ENCODE measurements around the gene C1orf159. TPM values are rescaled to one million over a fixed set of nuclear protein-coding genes. Genes with fewer than 3 reads are reported as not detected.
"Not testable (repeated sequence)": the region's sequence is repeated elsewhere in the genome, so short reads cannot be mapped to it uniquely, and the experiment has no call there.

Gene C1orf159
- total RNA-seq, 2 donors from 2014 or later: 18.6 to 37.1 TPM

GRCh38 chr1:1144122-1144842 is 28.4 kb upstream of the C1orf159 start:
- ATAC-seq: peak; percentile 79 to 82
- peak; percentile 76 for DNase-seq (ENCODE audit: low spot score)
- peak overlapping the region; percentile 71 to 81 for H3K27ac Mint-ChIP-seq
- H3K4me3 Mint-ChIP-seq: peak overlapping the region; percentile 25
- H3K4me1 Mint-ChIP-seq (ENCODE audit: low read depth in 2 of 2): peaks cover 0 to 10% of the 10 kb centered on the region in 2 donors
- no peaks in the 10 kb centered on the region for H3K27me3 Mint-ChIP-seq
- H3K9me3 Mint-ChIP-seq: no peaks in the 10 kb centered on the region
- no peaks in the 10 kb centered on the region for H3K36me3 Mint-ChIP-seq

- Mint-ChIP-seq H3K27me3 (no peaks in the 10 kb centered on the region), H3K4me1 (ENCODE audit: low read depth in 2 of 2) (peaks cover 0 to 10% of the 10 kb centered on the region in 2 donors), H3K36me3 (no peaks in the 10 kb centered on the region), H3K9me3 (no peaks in the 10 kb centered on the region), H3K27ac (peak overlapping the region; percentile 71 to 81), H3K4me3 (peak overlapping the region; percentile 25)
- DNase-seq (ENCODE audit: low spot score): no peak
- no peak for ATAC-seq
Observed at GRCh38 chr1:1143636-1144035, 27.7 kb upstream of the C1orf159 start.

DNA sequence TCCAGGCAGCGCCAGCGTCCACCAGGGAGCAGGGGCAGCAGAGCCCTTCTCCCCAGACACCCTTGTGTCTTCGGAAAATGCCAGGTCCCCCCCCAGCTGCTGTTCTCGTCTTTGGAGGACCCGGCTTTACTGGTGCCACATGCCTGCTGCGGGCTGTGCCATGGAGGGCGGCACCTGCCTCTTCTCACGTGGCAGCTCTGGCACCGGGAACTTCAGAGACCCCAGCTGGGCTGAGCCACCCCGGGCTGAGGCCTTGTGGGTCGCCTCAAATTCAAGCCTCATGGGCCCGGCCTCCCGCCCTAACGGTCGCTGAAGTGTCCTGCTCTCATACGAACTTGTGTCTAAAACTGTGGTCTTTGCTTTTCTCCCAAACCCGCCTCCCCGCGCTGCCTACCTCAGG is 27.0 kb upstream of the C1orf159 start:
- Mint-ChIP-seq H3K9me3 (no peaks in the 10 kb centered on the region), H3K36me3 (no peaks in the 10 kb centered on the region), H3K27ac (peak overlapping the region; percentile 71 to 81), H3K4me1 (ENCODE audit: low read depth in 2 of 2) (peaks cover 0 to 5% of the 10 kb centered on the region in 2 donors), H3K4me3 (no peak overlapping the region), H3K27me3 (no peaks in the 10 kb centered on the region)
- no peak for DNase-seq (ENCODE audit: low spot score)
- no peak for ATAC-seq

DNA sequence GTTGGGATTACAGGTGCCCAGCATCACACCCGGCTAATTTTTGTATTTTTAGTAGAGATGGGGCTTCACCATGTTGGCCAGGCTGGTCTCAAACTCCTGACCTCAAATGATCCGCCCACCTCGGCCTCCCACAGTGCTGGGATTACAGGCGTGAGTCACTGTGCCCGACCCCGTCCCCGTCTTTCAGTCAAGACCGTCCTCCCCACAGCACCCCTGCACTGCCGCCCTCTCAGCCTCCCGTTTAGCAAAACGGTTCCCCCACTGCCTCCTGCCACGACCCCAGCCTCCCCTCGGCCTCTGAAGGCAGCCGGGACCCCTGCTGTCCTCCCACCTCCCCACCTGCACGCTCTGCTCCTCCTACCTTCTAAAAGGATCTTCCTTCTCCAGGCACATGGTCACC is 26.5 kb upstream of the C1orf159 start:
- peak overlapping the region in 1 of 2 donors; percentile 71 for H3K27ac Mint-ChIP-seq
- H3K4me3 Mint-ChIP-seq, ATAC-seq: not testable (repeated sequence)

GRCh38 chr1:1141911-1142250 is 26.0 kb upstream of the C1orf159 start:
- peaks cover 0 to 8% of the 10 kb centered on the region in 2 donors for H3K4me1 Mint-ChIP-seq (ENCODE audit: low read depth in 2 of 2)
- H3K4me3 Mint-ChIP-seq: no peak overlapping the region
- no peak for DNase-seq (ENCODE audit: low spot score)
- no peaks in the 10 kb centered on the region for H3K9me3 Mint-ChIP-seq
- H3K27ac Mint-ChIP-seq: peak overlapping the region in 1 of 2 donors; percentile 71
- H3K36me3 Mint-ChIP-seq: no peaks in the 10 kb centered on the region
- no peaks in the 10 kb centered on the region for H3K27me3 Mint-ChIP-seq
- ATAC-seq: no peak

More for the DNA sequence above, 26.5 kb upstream of the C1orf159 start:
- DNase-seq (ENCODE audit: low spot score); H3K9me3 Mint-ChIP-seq; H3K27me3 Mint-ChIP-seq; H3K36me3 Mint-ChIP-seq; H3K4me1 Mint-ChIP-seq (ENCODE audit: low read depth in 2 of 2): not testable (repeated sequence)

DNA sequence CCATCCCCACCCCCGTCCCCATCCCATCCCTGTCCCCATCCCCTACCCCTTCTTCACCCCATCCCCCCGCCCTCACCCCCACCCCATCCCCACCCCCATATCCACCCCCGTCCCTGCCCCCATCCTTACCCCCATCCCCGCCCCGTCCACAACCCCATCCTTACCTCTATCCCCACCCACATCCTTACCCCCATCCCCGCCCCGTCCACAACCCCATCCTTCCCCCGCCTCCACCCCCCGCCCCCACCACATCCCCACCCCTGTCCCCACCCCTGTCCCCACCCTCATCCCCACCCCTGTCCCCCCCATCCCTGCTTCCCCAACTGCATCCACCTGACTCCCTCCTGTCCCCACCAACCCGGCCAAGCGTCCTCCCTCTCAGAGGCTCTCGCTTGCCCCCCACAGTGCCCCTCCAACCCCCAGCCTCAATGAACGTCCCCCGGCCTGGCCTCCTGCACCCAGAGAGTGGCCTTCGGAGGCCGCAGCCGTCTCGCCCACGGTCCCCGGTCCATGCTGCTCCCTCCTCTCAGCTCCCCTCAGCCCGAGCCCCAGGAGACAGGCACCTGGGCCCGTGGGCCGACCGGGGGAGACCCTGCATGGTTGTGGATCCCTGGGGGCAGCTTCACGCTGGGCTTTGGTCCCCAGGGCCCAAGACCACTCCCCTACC is 25.5 kb upstream of the C1orf159 start:
- H3K9me3 Mint-ChIP-seq: no peaks in the 10 kb centered on the region
- H3K4me1 Mint-ChIP-seq (ENCODE audit: low read depth in 2 of 2): peaks cover 0 to 8% of the 10 kb centered on the region in 2 donors
- H3K27ac Mint-ChIP-seq: no peak overlapping the region
- H3K36me3 Mint-ChIP-seq: no peaks in the 10 kb centered on the region
- ATAC-seq (no peak), DNase-seq (ENCODE audit: low spot score) (no peak)
- no peaks in the 10 kb centered on the region for H3K27me3 Mint-ChIP-seq
- no peak overlapping the region for H3K4me3 Mint-ChIP-seq

- no peak for DNase-seq (ENCODE audit: low spot score)
- Mint-ChIP-seq H3K27me3 (no peaks in the 10 kb centered on the region), H3K9me3 (no peaks in the 10 kb centered on the region), H3K27ac (no peak overlapping the region), H3K36me3 (no peaks in the 10 kb centered on the region), H3K4me3 (no peak overlapping the region), H3K4me1 (ENCODE audit: low read depth in 2 of 2) (peaks cover 0 to 9% of the 10 kb centered on the region in 2 donors)
- no peak for ATAC-seq
Observed at GRCh38 chr1:1140673-1141072, 24.8 kb upstream of the C1orf159 start.

DNA sequence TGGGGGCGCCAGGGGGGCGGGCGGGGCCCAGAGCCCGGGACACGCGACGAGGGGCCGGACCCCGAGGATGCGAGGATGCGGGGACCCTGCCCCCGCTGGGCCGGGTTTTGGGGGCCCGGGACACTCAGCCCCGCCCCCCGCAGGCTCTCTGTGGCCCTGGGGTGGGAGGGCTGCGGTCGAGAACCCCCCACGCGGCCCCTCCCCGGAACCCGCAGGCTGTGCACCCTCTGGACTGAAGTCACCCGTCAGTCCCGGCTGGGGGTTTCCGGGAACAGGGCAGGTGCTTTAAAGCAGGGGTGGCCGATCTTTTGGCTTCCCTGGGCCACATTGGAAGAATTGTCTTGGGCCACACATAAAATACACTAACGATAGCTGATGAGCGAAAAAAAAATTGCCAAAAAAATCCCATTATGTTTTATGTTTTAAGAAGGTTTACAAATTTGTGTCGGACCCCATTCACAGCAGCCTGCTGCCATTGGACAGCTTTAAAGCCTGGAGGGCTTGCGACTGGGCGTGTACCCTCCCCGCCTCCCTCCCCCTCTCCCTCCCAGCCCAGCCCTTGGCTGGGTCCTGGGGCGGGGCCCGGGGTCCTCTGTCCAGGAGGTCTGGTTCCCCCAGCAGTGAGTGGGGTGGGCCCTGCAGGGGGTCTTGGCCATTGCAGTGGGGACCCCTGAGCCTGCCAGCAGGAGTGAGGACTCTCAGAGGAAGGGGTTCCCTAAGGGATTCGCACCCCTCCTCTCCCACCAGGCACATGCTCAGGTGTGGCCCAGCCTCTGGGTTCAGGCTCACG is 21.6 kb upstream of the C1orf159 start:
- Mint-ChIP-seq H3K27me3 (no peaks in the 10 kb centered on the region), H3K4me1 (ENCODE audit: low read depth in 2 of 2) (peaks cover 0 to 6% of the 10 kb centered on the region in 2 donors), H3K36me3 (no peaks in the 10 kb centered on the region), H3K9me3 (no peaks in the 10 kb centered on the region), H3K4me3 (peak overlapping the region; percentile 68), H3K27ac (peak overlapping the region; percentile 66 to 79)
- DNase-seq (ENCODE audit: low spot score) (peak; percentile 90), ATAC-seq (peak; percentile 79 to 86)

GRCh38 chr1:1136547-1137230 is 20.8 kb upstream of the C1orf159 start:
- ATAC-seq (peak; percentile 31 to 38), DNase-seq (ENCODE audit: low spot score) (no peak)
- H3K4me1 Mint-ChIP-seq (ENCODE audit: low read depth in 2 of 2): peaks cover 0 to 6% of the 10 kb centered on the region in 2 donors
- H3K27me3 Mint-ChIP-seq: no peaks in the 10 kb centered on the region
- no peaks in the 10 kb centered on the region for H3K9me3 Mint-ChIP-seq
- peak overlapping the region; percentile 30 for H3K4me3 Mint-ChIP-seq
- no peaks in the 10 kb centered on the region for H3K36me3 Mint-ChIP-seq
- H3K27ac Mint-ChIP-seq: peak overlapping the region in 1 of 2 donors; percentile 41

GRCh38 chr1:1135339-1136136 is 19.6 kb upstream of the C1orf159 start:
- Mint-ChIP-seq H3K27me3 (no peaks in the 10 kb centered on the region), H3K36me3 (no peaks in the 10 kb centered on the region), H3K4me1 (ENCODE audit: low read depth in 2 of 2) (peaks cover 0 to 6% of the 10 kb centered on the region in 2 donors), H3K9me3 (no peaks in the 10 kb centered on the region), H3K4me3 (peak overlapping the region; percentile 15), H3K27ac (peak overlapping the region in 1 of 2 donors; percentile 41)
- ATAC-seq (no peak), DNase-seq (ENCODE audit: low spot score) (no peak)

DNA sequence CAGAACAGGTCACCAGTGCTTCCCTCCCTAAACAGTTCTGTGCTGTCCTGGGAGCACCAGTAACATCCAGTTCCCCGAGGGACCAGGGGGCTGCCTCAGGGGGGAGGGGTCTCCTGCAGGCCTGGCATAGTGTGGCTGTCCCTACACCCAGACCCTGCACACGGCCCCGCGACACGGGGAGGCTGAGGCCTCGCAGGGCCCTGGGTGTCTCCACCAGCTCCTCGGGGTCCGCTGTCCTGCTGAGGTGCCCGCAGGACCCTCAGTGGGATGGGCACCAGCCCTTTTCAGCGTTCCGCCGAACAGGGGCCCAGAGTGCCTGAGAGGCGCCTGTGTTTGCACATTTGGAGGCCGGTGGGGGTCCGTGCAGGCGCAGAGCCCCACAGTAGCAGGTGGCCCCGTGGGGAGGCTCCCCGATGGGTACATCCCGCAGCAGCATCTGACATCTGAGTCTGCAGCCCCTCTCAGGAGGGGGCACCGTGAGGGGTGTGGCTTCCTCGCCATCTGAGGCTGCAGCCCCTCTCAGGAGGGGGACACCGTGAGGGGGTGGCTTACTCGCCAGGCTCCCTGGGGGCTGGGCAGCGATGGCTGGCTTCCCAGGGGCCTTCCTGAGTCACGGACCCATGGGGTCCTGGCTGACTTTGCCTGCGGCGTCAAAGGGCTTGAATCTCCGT is 18.5 kb upstream of the C1orf159 start:
- peak in 1 of 2 donors; percentile 14 for ATAC-seq
- Mint-ChIP-seq H3K36me3 (no peaks in the 10 kb centered on the region), H3K4me3 (no peak overlapping the region), H3K27me3 (no peaks in the 10 kb centered on the region), H3K4me1 (ENCODE audit: low read depth in 2 of 2) (peaks cover 0 to 6% of the 10 kb centered on the region in 2 donors), H3K9me3 (no peaks in the 10 kb centered on the region), H3K27ac (no peak overlapping the region)
- DNase-seq (ENCODE audit: low spot score): no peak

DNA sequence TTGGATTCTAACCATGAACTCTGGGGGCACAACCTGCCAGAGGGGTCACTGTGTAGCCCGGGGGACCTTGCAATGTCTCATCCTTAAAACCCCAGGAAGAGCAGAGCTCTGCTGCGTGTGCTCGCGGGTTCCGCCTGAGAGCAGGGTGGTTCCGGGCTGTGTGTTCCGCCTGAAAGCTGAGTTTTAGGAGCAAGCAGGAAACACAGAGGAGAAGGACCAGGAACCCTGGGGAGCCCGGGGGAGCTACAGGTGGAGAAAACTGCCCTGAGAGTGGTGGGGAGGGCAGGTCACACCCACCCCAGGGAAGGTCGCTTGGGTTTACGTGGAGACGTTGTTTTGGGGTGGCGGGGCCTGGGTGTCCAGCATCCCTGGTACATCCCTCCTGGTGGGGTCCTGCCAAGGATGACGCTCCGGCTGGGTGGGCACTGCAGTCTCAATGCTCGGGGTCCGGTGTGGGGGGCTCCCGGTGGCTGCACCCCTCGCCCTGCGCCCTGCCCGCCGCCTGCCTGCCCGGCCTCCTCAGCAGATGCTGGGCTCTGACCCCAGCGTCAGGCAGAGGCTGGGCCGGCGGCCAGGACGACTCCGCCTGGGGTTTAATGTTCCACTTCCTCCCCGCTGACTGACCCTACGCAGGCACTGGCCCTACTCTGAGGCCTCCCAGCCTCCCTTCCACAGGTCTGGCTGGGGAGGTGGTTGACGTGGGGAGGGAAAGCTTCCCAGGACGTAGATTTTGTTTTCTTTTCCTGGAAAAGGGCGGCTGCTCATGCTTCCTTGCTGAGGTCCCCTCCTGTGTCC is 17.3 kb upstream of the C1orf159 start:
- Mint-ChIP-seq H3K9me3 (no peaks in the 10 kb centered on the region), H3K4me1 (ENCODE audit: low read depth in 2 of 2) (peaks cover 0 to 6% of the 10 kb centered on the region in 2 donors), H3K4me3 (no peak overlapping the region), H3K36me3 (no peaks in the 10 kb centered on the region), H3K27ac (no peak overlapping the region), H3K27me3 (no peaks in the 10 kb centered on the region)
- DNase-seq (ENCODE audit: low spot score) (no peak), ATAC-seq (no peak)

All from natural killer cell treated with Interleukin-12 subunit alpha and Interleukin-12 subunit beta and Interleukin-15 and Interleukin-18, amount 100 ng/mL, for 72 hours (primary cell).